ENCODE data around the gene IFITM2. TPM values are rescaled to one million over a fixed set of nuclear protein-coding genes. Genes with fewer than 3 reads are reported as not detected.

IFITM2 gene
- total RNA-seq, 2 donors from 2014 or later, result 96.6 to 149 TPM

GRCh38 chr11:272195-272930 is 35.3 kb upstream of the IFITM2 start:
- Histone ChIP-seq H3K9me3 (no peaks in the 10 kb centered on the region), H3K27ac (no peak overlapping the region), H3K4me3 (no peak overlapping the region), H3K27me3 (replicated peaks; ENCODE audit: insufficient read depth) (no peaks in the 10 kb centered on the region), H3K4me1 (replicated peaks) (no peaks in the 10 kb centered on the region), H3K36me3 (no peaks in the 10 kb centered on the region)
- DNase-seq (ENCODE audit: low spot score), result no peak
- 88% methylated on average over 21 of the region's 22 CpGs for WGBS
- TF ChIP-seq CTCF (IDR thresholded peaks at IDR 0.05) (no peak), POLR2A (IDR thresholded peaks at IDR 0.05) (no peak), POLR2AphosphoS5 (IDR thresholded peaks at IDR 0.05) (no peak)
- intact Hi-C loops (cut with DNase I), result no loop called here

- DNase-seq (ENCODE audit: low spot score), result no peak
Measured at GRCh38 chr11:272931-273198, 34.8 kb upstream of the IFITM2 start.

DNA sequence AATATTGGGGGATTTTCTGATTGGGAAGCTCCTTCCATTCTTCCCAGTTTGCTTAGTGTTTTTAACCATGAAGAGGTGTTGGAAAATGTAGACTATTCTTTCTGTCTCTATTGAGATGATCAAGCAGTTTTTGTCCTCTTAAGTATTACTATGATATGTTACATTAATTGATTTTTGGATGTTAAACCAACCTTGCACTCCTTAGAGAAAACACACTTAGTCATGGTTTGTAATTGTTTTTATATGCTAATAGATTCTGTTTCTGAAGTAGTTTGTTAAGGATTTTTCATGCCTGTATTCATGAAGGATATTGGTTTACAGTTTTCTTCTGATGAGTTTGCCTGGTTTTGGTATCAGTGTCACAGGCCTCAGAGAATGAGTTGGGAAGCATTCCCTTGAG is 31.4 kb upstream of the IFITM2 start:
- Histone ChIP-seq H3K27ac (no peak overlapping the region), H3K4me3 (no peak overlapping the region), H3K4me1 (replicated peaks) (no peaks in the 10 kb centered on the region), H3K9me3 (no peaks in the 10 kb centered on the region), H3K27me3 (replicated peaks; ENCODE audit: insufficient read depth) (peaks cover 10% of the 10 kb centered on the region), H3K36me3 (no peaks in the 10 kb centered on the region)
- no peak for DNase-seq (ENCODE audit: low spot score)
- intact Hi-C loops (cut with DNase I), result no loop called here
- TF ChIP-seq POLR2AphosphoS5 (IDR thresholded peaks at IDR 0.05), result no peak
- TF ChIP-seq POLR2A (IDR thresholded peaks at IDR 0.05), result no peak
- no peak for TF ChIP-seq CTCF (IDR thresholded peaks at IDR 0.05)

More at GRCh38 chr11:272931-273198, 34.8 kb upstream of the IFITM2 start:
- Histone ChIP-seq H3K4me1 (replicated peaks) (no peaks in the 10 kb centered on the region), H3K4me3 (no peak overlapping the region), H3K27ac (no peak overlapping the region), H3K36me3 (no peaks in the 10 kb centered on the region), H3K9me3 (no peaks in the 10 kb centered on the region), H3K27me3 (replicated peaks; ENCODE audit: insufficient read depth) (no peaks in the 10 kb centered on the region)
- intact Hi-C loops (cut with DNase I), result no loop called here
- no peak for TF ChIP-seq POLR2AphosphoS5 (IDR thresholded peaks at IDR 0.05)
- TF ChIP-seq POLR2A (IDR thresholded peaks at IDR 0.05), result no peak
- TF ChIP-seq CTCF (IDR thresholded peaks at IDR 0.05), result no peak
- 91% methylated on average over 6 of the region's 6 CpGs for WGBS

DNA sequence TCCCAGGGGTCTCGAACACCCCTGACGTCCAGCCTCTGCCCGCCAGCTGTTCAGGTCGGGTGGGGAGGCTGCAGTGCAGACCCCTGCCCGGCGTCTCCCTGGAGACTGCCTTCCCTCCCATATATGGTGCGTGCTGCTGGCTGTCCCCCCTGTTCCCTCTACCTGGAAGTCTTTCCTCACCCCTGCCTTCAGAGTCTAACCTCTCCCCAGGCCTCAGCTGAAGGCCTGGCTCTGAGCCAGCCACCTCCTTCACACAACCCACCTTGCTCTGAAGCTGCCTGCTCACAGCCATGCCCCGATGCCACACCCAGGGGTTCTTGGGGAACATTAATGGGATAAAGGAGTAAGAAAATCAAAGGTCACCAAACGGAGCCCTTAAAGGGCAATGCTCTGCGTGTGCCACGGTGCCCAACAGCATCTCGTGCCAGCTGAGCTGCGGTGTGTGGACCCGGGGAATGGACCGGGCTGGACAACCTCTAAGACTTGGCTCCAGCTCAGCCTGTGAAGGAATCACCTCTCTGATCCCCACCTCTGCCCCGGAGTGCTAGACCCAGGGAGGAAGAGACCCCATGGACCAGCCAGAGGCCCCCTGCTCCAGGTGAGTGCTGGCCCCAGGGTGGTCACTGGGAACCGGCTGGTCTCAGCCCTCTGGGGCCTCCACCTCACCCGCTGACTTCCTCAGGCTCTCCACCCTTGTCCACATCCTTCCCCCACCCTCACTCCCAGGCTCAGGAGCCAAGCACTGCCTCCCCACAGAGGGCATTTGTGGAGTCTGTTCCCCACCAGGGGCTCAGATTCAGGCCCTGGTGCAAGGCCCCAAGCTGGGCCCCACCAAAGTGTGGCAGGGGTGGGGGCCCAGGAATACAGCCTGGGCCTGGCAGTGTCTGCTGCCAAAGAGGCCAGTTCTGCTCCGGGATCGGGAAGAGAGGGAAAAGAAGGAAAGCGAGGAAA is 29.3 kb upstream of the IFITM2 start, which contains the start of gene NLRP6:
NLRP6 (plus strand) TSS at position 407 of the 951 bp plus-strand sequence; CDS start at position 570, 163 bp downstream.
- peak within 1 kb of the TSS in 1 of 2 donors; percentile 8 for H3K4me3 ChIP-seq
- TF ChIP-seq CTCF (IDR thresholded peaks at IDR 0.05) (no peak), POLR2A (IDR thresholded peaks at IDR 0.05) (no peak), POLR2AphosphoS5 (IDR thresholded peaks at IDR 0.05) (no peak)
- 74% methylated on average over 21 of the region's 21 CpGs for WGBS
- intact Hi-C loops (cut with DNase I), result no loop called here
- no peaks in the 10 kb centered on the region for H3K36me3 ChIP-seq
- no peak for DNase-seq (ENCODE audit: low spot score)
- no peak within 1 kb of the TSS for H3K27ac ChIP-seq
- peaks cover 28% of the 10 kb centered on the region for H3K27me3 ChIP-seq (replicated peaks; ENCODE audit: insufficient read depth)
- H3K4me1 ChIP-seq (replicated peaks), result no peaks in the 10 kb centered on the region
- no peaks in the 10 kb centered on the region for H3K9me3 ChIP-seq
